Measurements from ENCODE around the gene ARHGAP26. TPM values are rescaled to one million over a fixed set of nuclear protein-coding genes. Genes with fewer than 3 reads are reported as not detected.

ARHGAP26 gene
- polyA plus RNA-seq, 1 donor (not counting 4 experiments of a cell fraction or from before 2014, with no cell fraction given): 3.9 TPM

DNA sequence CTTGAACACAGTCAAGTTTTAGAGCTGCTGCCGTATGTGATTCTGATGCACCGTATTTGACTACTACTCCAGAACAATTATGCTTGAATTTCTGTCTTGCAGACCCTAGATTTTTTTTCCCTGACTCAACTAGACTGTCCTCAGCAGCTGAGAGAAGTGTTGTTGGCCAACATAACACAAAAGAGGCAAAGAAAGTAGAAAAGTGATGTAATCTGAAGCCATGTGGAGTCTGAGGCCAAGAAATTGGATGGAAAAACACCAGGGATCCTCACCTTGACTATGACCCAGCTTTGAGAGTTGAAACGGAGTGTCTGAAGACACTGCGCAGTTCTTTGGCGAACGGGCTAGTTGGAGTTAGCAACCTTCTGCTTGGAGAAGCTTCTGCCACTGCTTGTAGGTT is 48.0 kb upstream of the ARHGAP26 start:
- Histone ChIP-seq H2AFZ (ENCODE audit: control insufficient read depth, low read length) (no peak overlapping the region), H3K9me3 (ENCODE audit: control insufficient read depth, low read depth, low read length) (no peaks in the 10 kb centered on the region), H3K36me3 (ENCODE audit: control insufficient read depth in 2 of 2, extremely low read depth in 1 of 2, insufficient read depth in 2 of 2, low read length in 2 of 2) (no peaks in the 10 kb centered on the region), H4K20me1 (ENCODE audit: control insufficient read depth, extremely low read depth, insufficient read depth, low read length) (no peaks in the 10 kb centered on the region), H3K4me1 (ENCODE audit: control insufficient read depth, extremely low read depth, insufficient read depth, low read length) (peaks cover 49% of the 10 kb centered on the region), H3K9me1 (ENCODE audit: control insufficient read depth, extremely low read depth, insufficient read depth, low read length) (no peaks in the 10 kb centered on the region), H3K27ac (ENCODE audit: control insufficient read depth, insufficient read depth, low read length) (no peak overlapping the region), H3K79me2 (ENCODE audit: control insufficient read depth, insufficient read depth, low read length) (no peaks in the 10 kb centered on the region), H3K4me2 (ENCODE audit: control insufficient read depth, extremely low read depth, insufficient read depth, low read depth, low read length) (no peak overlapping the region), H3K27me3 (ENCODE audit: control insufficient read depth, extremely low read depth, insufficient read depth, low read length) (no peaks in the 10 kb centered on the region), H3K9ac (ENCODE audit: control insufficient read depth, extremely low read depth, insufficient read depth, low read length) (no peak overlapping the region), H3K4me3 (ENCODE audit: control insufficient read depth in 2 of 3, extremely low read depth in 1 of 3, insufficient read depth in 2 of 3, low read depth in 1 of 3, low read length in 3 of 3) (no peak overlapping the region)
- DNase-seq (ENCODE audit: low read depth, low spot score): no peak
- dilution Hi-C loops (cut with MboI; ENCODE audit: extremely low pct_ligation_motif_present, low sequenced_read_pairs): loop anchor here (10.0 kb wide), 1 partner anchor 153 kb away; no protein-coding TSS in a partner anchor
- FAIRE-seq: no peak
- TF ChIP-seq, protein P1, sequence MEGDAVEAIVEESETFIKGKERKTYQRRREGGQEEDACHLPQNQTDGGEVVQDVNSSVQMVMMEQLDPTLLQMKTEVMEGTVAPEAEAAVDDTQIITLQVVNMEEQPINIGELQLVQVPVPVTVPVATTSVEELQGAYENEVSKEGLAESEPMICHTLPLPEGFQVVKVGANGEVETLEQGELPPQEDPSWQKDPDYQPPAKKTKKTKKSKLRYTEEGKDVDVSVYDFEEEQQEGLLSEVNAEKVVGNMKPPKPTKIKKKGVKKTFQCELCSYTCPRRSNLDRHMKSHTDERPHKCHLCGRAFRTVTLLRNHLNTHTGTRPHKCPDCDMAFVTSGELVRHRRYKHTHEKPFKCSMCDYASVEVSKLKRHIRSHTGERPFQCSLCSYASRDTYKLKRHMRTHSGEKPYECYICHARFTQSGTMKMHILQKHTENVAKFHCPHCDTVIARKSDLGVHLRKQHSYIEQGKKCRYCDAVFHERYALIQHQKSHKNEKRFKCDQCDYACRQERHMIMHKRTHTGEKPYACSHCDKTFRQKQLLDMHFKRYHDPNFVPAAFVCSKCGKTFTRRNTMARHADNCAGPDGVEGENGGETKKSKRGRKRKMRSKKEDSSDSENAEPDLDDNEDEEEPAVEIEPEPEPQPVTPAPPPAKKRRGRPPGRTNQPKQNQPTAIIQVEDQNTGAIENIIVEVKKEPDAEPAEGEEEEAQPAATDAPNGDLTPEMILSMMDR (optimal IDR thresholded peaks at IDR 0.05 in 1 of 3, IDR thresholded peaks at IDR 0.05 in 1 of 3, conservative IDR thresholded peaks at IDR 0.05 in 1 of 3; ENCODE audit: extremely low read depth in 1 of 3, insufficient read depth in 2 of 3, low read length in 3 of 3): no peak
- TF ChIP-seq EZH2 (IDR thresholded peaks at IDR 0.05; ENCODE audit: low read length): no peak

DNA sequence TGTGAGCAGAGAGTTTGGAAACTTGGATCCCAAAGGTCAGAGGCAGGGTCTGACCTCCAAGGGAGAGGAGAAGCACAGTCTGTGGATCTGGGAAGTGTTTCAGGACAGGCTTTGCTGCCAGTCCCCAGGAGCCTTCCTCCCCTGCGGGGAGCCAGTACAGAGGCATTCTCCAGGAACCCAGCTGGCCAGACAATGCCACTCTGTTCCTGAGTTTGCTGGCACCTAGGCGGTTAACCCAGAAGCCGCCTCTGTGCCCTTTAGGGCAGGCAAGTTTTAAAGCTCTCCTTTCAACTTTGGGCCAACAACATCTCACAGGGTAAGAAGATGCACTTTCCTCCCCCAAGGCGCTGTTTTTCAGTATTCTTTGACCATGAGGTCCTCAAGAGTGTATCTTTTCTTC is 47.3 kb upstream of the ARHGAP26 start:
- H2AFZ ChIP-seq (ENCODE audit: control insufficient read depth, low read length): no peak overlapping the region
- FAIRE-seq (no peak), DNase-seq (ENCODE audit: low read depth, low spot score) (no peak)
- dilution Hi-C loops (cut with MboI; ENCODE audit: extremely low pct_ligation_motif_present, low sequenced_read_pairs): loop anchor here (10.0 kb wide), 1 partner anchor 152 kb away; no protein-coding TSS in a partner anchor
- H3K4me3 ChIP-seq (ENCODE audit: control insufficient read depth in 2 of 3, extremely low read depth in 1 of 3, insufficient read depth in 2 of 3, low read depth in 1 of 3, low read length in 3 of 3): no peak overlapping the region
- H3K36me3 ChIP-seq (ENCODE audit: control insufficient read depth in 2 of 2, extremely low read depth in 1 of 2, insufficient read depth in 2 of 2, low read length in 2 of 2): no peaks in the 10 kb centered on the region
- no peak overlapping the region for H3K9ac ChIP-seq (ENCODE audit: control insufficient read depth, extremely low read depth, insufficient read depth, low read length)
- H3K4me2 ChIP-seq (ENCODE audit: control insufficient read depth, extremely low read depth, insufficient read depth, low read depth, low read length): no peak overlapping the region
- H3K4me1 ChIP-seq (ENCODE audit: control insufficient read depth, extremely low read depth, insufficient read depth, low read length): peaks cover 48% of the 10 kb centered on the region
- H3K9me3 ChIP-seq (ENCODE audit: control insufficient read depth, low read depth, low read length): no peaks in the 10 kb centered on the region
- H3K79me2 ChIP-seq (ENCODE audit: control insufficient read depth, insufficient read depth, low read length): no peaks in the 10 kb centered on the region
- no peaks in the 10 kb centered on the region for H4K20me1 ChIP-seq (ENCODE audit: control insufficient read depth, extremely low read depth, insufficient read depth, low read length)
- no peaks in the 10 kb centered on the region for H3K27me3 ChIP-seq (ENCODE audit: control insufficient read depth, extremely low read depth, insufficient read depth, low read length)
- no peak for TF ChIP-seq EZH2 (IDR thresholded peaks at IDR 0.05; ENCODE audit: low read length)
- TF ChIP-seq, protein P1 (optimal IDR thresholded peaks at IDR 0.05 in 1 of 3, IDR thresholded peaks at IDR 0.05 in 1 of 3, conservative IDR thresholded peaks at IDR 0.05 in 1 of 3; ENCODE audit: extremely low read depth in 1 of 3, insufficient read depth in 2 of 3, low read length in 3 of 3): no peak
- H3K27ac ChIP-seq (ENCODE audit: control insufficient read depth, insufficient read depth, low read length): no peak overlapping the region
- H3K9me1 ChIP-seq (ENCODE audit: control insufficient read depth, extremely low read depth, insufficient read depth, low read length): no peaks in the 10 kb centered on the region

Measured in keratinocyte (primary cell).